ENCODE data around the gene BACE2. TPM values are rescaled to one million over a fixed set of nuclear protein-coding genes. Genes with fewer than 3 reads are reported as not detected.
"Not testable (repeated sequence)": the region's sequence is repeated elsewhere in the genome, so short reads cannot be mapped to it uniquely, and the experiment has no call there.

Gene BACE2
- total RNA-seq, 1 experiment from 2014 or later = 21.3 TPM

DNA sequence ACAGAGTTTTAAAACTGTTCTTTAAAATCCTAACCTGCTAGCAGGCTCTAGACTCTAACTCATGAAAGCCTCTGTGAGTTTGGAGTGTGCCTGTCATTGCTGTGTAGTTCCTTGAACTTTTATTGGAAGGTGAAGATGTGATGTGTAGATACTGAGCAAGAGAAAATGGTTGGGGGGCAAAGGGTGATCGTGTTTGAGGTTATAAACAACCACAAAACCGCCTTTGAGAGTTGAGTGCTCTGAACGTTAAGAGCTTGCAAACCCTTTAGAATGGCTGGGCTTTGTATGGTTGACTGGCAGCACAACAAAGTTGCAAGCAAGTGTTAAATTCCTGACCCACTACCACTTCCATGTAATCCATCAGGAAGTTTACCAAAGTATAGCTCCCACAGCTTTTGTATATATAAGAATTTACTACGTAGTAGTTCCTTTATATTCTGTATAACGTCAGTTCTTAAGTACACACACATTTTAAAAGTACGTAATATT, 19.6 kb downstream of the BACE2 start:
- CTCF ChIA-PET = no interaction called here
- Mint-ChIP-seq H3K36me3 (ENCODE audit: insufficient read depth, unreplicated experiment) (no peaks in the 10 kb centered on the region), H3K9me3 (ENCODE audit: unreplicated experiment) (peaks cover 11% of the 10 kb centered on the region), H3K27ac (ENCODE audit: low read depth, unreplicated experiment) (no peak overlapping the region), H3K4me3 (ENCODE audit: unreplicated experiment) (no peak overlapping the region), H3K4me1 (ENCODE audit: insufficient read depth, unreplicated experiment) (peaks cover 8% of the 10 kb centered on the region), H3K27me3 (ENCODE audit: insufficient read depth, unreplicated experiment) (no peaks in the 10 kb centered on the region)
- intact Hi-C loops (cut with micrococcal nuclease) = no loop called here
- BruUV-seq (replicated peaks) = no TSS peak
- no peak for DNase-seq (ENCODE audit: unreplicated experiment)
- TF ChIP-seq, protein P1, sequence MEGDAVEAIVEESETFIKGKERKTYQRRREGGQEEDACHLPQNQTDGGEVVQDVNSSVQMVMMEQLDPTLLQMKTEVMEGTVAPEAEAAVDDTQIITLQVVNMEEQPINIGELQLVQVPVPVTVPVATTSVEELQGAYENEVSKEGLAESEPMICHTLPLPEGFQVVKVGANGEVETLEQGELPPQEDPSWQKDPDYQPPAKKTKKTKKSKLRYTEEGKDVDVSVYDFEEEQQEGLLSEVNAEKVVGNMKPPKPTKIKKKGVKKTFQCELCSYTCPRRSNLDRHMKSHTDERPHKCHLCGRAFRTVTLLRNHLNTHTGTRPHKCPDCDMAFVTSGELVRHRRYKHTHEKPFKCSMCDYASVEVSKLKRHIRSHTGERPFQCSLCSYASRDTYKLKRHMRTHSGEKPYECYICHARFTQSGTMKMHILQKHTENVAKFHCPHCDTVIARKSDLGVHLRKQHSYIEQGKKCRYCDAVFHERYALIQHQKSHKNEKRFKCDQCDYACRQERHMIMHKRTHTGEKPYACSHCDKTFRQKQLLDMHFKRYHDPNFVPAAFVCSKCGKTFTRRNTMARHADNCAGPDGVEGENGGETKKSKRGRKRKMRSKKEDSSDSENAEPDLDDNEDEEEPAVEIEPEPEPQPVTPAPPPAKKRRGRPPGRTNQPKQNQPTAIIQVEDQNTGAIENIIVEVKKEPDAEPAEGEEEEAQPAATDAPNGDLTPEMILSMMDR (IDR thresholded peaks at IDR 0.05; ENCODE audit: unreplicated experiment) = no peak
- POLR2A ChIA-PET = no interaction called here

DNA sequence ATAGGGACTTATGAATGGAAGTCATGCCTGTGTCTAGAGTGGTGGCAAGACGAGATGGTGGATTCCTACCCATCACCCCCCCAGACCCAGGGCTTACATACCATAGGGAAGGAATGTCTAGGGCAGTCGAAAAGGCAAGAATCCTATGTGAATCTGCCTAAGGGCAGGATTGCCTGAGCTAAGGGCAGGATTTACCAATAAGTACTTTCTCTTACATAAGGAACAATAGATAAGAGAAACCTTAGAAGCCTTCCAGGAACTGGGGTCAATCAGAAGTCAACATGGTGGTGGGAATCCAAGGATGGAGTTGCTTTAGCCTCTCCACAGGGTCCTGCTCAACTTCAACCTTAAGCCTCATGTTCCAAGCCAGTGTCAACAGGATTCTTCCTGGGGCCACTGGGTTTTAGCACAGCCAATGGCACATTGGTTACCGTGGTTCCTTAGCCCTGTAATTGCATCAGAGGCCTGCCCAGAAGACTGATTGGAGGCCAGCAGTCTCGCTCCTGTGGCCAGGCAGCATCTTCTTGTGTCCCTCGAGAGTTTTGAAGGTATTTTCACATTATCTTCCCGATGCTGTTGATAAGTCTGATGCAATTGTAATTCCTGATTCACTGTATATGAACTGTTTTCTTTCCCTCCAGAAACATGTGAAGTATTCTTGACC, 20.7 kb downstream of the BACE2 start:
- H3K27ac Mint-ChIP-seq (ENCODE audit: low read depth, unreplicated experiment) = no peak overlapping the region
- POLR2A ChIA-PET = no interaction called here
- intact Hi-C loops (cut with micrococcal nuclease) = no loop called here
- H3K27me3 Mint-ChIP-seq (ENCODE audit: insufficient read depth, unreplicated experiment) = no peaks in the 10 kb centered on the region
- H3K4me3 Mint-ChIP-seq (ENCODE audit: unreplicated experiment) = no peak overlapping the region
- no peaks in the 10 kb centered on the region for H3K36me3 Mint-ChIP-seq (ENCODE audit: insufficient read depth, unreplicated experiment)
- no TSS peak for BruUV-seq (replicated peaks)
- no peak for DNase-seq (ENCODE audit: unreplicated experiment)
- H3K4me1 Mint-ChIP-seq (ENCODE audit: insufficient read depth, unreplicated experiment) = peaks cover 14% of the 10 kb centered on the region
- TF ChIP-seq, protein P1 (IDR thresholded peaks at IDR 0.05; ENCODE audit: unreplicated experiment) = no peak
- peaks cover 11% of the 10 kb centered on the region for H3K9me3 Mint-ChIP-seq (ENCODE audit: unreplicated experiment)
- CTCF ChIA-PET = no interaction called here

DNA sequence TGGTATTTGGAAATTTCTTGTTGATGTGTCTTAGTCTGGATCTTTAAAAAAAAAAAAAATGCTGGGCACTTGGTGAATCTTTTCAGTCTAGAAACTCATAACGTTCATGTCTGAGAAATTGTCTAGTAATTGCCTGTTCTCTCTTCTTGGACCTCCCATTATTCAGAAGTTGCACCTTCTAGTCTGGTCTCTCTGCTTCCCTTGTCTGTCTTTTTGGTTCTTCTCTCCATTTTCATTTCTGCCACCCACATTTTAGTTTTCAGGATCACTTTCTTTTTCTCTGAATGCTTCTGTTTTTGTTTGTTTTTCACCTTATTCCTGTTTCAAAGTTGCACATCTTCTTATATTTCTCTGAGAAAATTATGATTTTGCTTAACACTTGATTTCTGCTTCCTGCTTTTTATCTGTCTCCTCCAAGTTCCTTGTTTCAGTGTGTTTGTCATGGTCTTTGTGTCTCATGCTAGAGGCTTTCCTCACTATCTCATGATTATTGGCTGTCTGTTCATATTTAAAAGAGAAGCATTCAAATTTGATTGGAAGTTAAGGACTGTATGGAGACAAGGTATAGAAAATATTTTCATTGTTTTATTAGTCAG, 21.3 kb downstream of the BACE2 start:
- no peak for DNase-seq (ENCODE audit: unreplicated experiment)
- no peak overlapping the region for H3K27ac Mint-ChIP-seq (ENCODE audit: low read depth, unreplicated experiment)
- peaks cover 14% of the 10 kb centered on the region for H3K4me1 Mint-ChIP-seq (ENCODE audit: insufficient read depth, unreplicated experiment)
- H3K4me3 Mint-ChIP-seq (ENCODE audit: unreplicated experiment) = no peak overlapping the region
- CTCF ChIA-PET = no interaction called here
- intact Hi-C loops (cut with micrococcal nuclease) = no loop called here
- H3K27me3 Mint-ChIP-seq (ENCODE audit: insufficient read depth, unreplicated experiment) = no peaks in the 10 kb centered on the region
- POLR2A ChIA-PET = no interaction called here
- TF ChIP-seq, protein P1 (IDR thresholded peaks at IDR 0.05; ENCODE audit: unreplicated experiment) = no peak
- H3K36me3 Mint-ChIP-seq (ENCODE audit: insufficient read depth, unreplicated experiment) = no peaks in the 10 kb centered on the region
- no TSS peak for BruUV-seq (replicated peaks)
- peaks cover 11% of the 10 kb centered on the region for H3K9me3 Mint-ChIP-seq (ENCODE audit: unreplicated experiment)

DNA sequence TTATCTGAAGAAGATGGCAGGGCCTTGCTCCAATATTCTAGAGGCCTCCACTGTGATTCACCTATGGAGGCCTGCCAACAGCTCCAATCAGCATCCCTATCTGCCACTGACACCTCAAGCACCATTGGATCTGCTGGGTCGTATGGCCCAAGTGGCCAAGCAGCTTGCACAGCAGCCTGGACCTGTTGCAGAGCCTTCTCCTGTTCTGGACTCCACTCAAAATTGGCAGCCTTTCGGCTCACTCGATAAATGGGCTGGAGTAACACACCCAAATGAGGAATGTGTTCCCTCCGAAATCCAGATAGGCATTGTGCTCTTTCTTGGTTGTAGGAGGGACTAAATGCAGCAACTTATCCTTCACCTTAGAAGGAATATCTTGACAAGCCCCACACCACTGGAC, 24.6 kb downstream of the BACE2 start:
- intact Hi-C loops (cut with micrococcal nuclease); H3K4me3 Mint-ChIP-seq (ENCODE audit: unreplicated experiment); H3K27ac Mint-ChIP-seq (ENCODE audit: low read depth, unreplicated experiment); H3K27me3 Mint-ChIP-seq (ENCODE audit: insufficient read depth, unreplicated experiment); CTCF ChIA-PET; DNase-seq (ENCODE audit: unreplicated experiment); POLR2A ChIA-PET; H3K36me3 Mint-ChIP-seq (ENCODE audit: insufficient read depth, unreplicated experiment); BruUV-seq (replicated peaks): not testable (repeated sequence)
- H3K4me1 Mint-ChIP-seq (ENCODE audit: insufficient read depth, unreplicated experiment) = peaks cover 23% of the 10 kb centered on the region
- peaks cover 11% of the 10 kb centered on the region for H3K9me3 Mint-ChIP-seq (ENCODE audit: unreplicated experiment)
